H1 (cell line): ENCODE data around the gene DKKL1. TPM values are rescaled to one million over a fixed set of nuclear protein-coding genes. Genes with fewer than 3 reads are reported as not detected.

Source experiments
- CTCF ChIA-PET: fragments of 300-600 bp; sonication (Branson Sonifier 250); formaldehyde crosslinking; loops from one replicate; lab custom pipeline; 2021; ENCODE audit not compliant: partially characterized antibody; lab: Charles Lee
- POLR2A ChIA-PET: fragments of 300-600 bp; sonication (Branson Sonifier 250); formaldehyde crosslinking; loops from one replicate; lab custom pipeline; 2021; ENCODE audit warnings: inconsistent platforms; ENCODE audit not compliant: partially characterized antibody; lab: Charles Lee
- DNase-seq, 2 experiments: peaks; one replicate each; pipeline versions ENCODE4 v3.0.0 to v3.0.0-alpha.2; 2010 to 2022; ENCODE audit warnings: low spot score in 2 of 2, low read depth in 1 of 2, mixed read lengths in 1 of 2
- FAIRE-seq: peaks from 2 replicates; lab custom pipeline; 2011; peaks lifted over from hg19 to GRCh38; lab: Jason Lieb, UNC
- H2AFZ ChIP-seq: 2 replicates; pipeline ENCODE4 v1.8.1; 2012; ENCODE audit warnings: low read length, inconsistent platforms
- H2AK5ac ChIP-seq: 2 replicates; pipeline ENCODE4 v1.6.1; 2013; ENCODE audit warnings: low read depth, low read length
- H2BK120ac ChIP-seq: replicated peaks from 2 replicates; pipeline ENCODE3; 2013; ENCODE audit warnings: low read depth, low read length, inconsistent platforms
- H2BK12ac ChIP-seq: 2 replicates; pipeline ENCODE4 v1.6.1; 2013; ENCODE audit warnings: low read depth, low read length
- H2BK15ac ChIP-seq: 2 replicates; pipeline ENCODE4 v1.6.1; 2013; ENCODE audit warnings: low read length
- H2BK20ac ChIP-seq: 2 replicates; pipeline ENCODE4 v1.6.1; 2013; ENCODE audit warnings: low read length
- H2BK5ac ChIP-seq: 2 replicates; pipeline ENCODE4 v1.6.1; 2013; ENCODE audit warnings: low read depth, low read length
- H3K14ac ChIP-seq: 2 replicates; pipeline ENCODE4 v1.6.1; 2013; ENCODE audit warnings: inconsistent platforms; ENCODE audit not compliant: insufficient read length
- H3K18ac ChIP-seq: 2 replicates; pipeline ENCODE4 v1.6.1; 2013; ENCODE audit warnings: low read length; ENCODE audit errors: extremely low read depth
- H3K23ac ChIP-seq: 2 replicates; pipeline ENCODE4 v1.6.1; 2013; ENCODE audit warnings: inconsistent platforms; ENCODE audit not compliant: insufficient read length
- H3K23me2 ChIP-seq: 2 replicates; pipeline ENCODE4 v1.6.1; 2013; ENCODE audit warnings: low read depth, low read length
- H3K27ac ChIP-seq: 2 replicates; pipeline ENCODE4 v1.6.1; 2011; ENCODE audit warnings: low read depth, low read length, inconsistent platforms
- H3K27me3 ChIP-seq, 4 experiments: replicated peaks in 1 of 4; 1 replicate in 1 of 4; 2 replicates in 3 of 4; pipeline versions ENCODE4 v1.6.1 to v1.8.1; 2011 to 2013; ENCODE audit warnings: low read length in 3 of 4, mild to moderate bottlenecking in 3 of 4, inconsistent platforms in 2 of 4, mixed read lengths in 2 of 4, moderate library complexity in 1 of 4; ENCODE audit not compliant: control insufficient read depth in 3 of 4, insufficient read depth in 3 of 4; ENCODE audit errors: extremely low read depth in 1 of 4
- H3K36me3 ChIP-seq, 4 experiments: 2 replicates each; pipeline versions ENCODE4 v1.6.1 to v1.8.1; 2011 to 2013; ENCODE audit warnings: mild to moderate bottlenecking in 4 of 4, low read length in 3 of 4, moderate library complexity in 2 of 4, control low read depth in 1 of 4, inconsistent platforms in 1 of 4; ENCODE audit not compliant: insufficient read depth in 4 of 4, control insufficient read depth in 2 of 4
- H3K4ac ChIP-seq: replicated peaks from 2 replicates; pipeline ENCODE3; 2013; ENCODE audit warnings: low read length, low read depth, mixed read lengths, inconsistent platforms; ENCODE audit not compliant: insufficient read length
- H3K4me1 ChIP-seq, 4 experiments: replicated peaks in 1 of 4; 1 replicate in 1 of 4; 2 replicates in 3 of 4; pipeline versions ENCODE4 v1.6.1 to v1.8.1; 2011 to 2013; ENCODE audit warnings: low read length in 3 of 4, inconsistent platforms in 2 of 4, mixed read lengths in 1 of 4; ENCODE audit not compliant: insufficient read depth in 4 of 4, control insufficient read depth in 3 of 4
- H3K4me2 ChIP-seq, 2 experiments: 2 replicates each; pipeline versions ENCODE4 v1.6.1 to v1.8.1; 2011 to 2013; ENCODE audit warnings: low read depth in 2 of 2, low read length in 2 of 2, control low read depth in 1 of 2, inconsistent platforms in 1 of 2, mild to moderate bottlenecking in 1 of 2; ENCODE audit not compliant: insufficient read depth in 1 of 2
- H3K4me3 ChIP-seq, 4 experiments: fragments of 200-600, 300-600 bp in 1 of 4; sonication (generic), shearing (Covaris generic), sonication (Bioruptor Twin) in 1 of 4; 2 replicates each; pipeline versions ENCODE4 v1.5.1 to v1.8.1; 2011 to 2016; ENCODE audit warnings: low read length in 4 of 4, low read depth in 3 of 4, control low read depth in 2 of 4, inconsistent platforms in 2 of 4, mild to moderate bottlenecking in 2 of 4, mixed read lengths in 1 of 4, moderate library complexity in 1 of 4; ENCODE audit not compliant: insufficient read depth in 2 of 4; ENCODE audit errors: extremely low read depth in 1 of 4
- H3K56ac ChIP-seq: replicated peaks from 2 replicates; pipeline ENCODE3; 2013; ENCODE audit warnings: low read depth, mild to moderate bottlenecking, mixed read lengths, low read length, inconsistent platforms; ENCODE audit not compliant: insufficient read length
- H3K79me1 ChIP-seq: 2 replicates; pipeline ENCODE4 v1.6.1; 2013; ENCODE audit warnings: low read depth, low read length, control low read depth
- H3K79me2 ChIP-seq, 2 experiments: 2 replicates each; pipeline versions ENCODE4 v1.6.1 to v1.8.1; 2012 to 2013; ENCODE audit warnings: low read length in 2 of 2, mild to moderate bottlenecking in 2 of 2, inconsistent platforms in 1 of 2; ENCODE audit not compliant: insufficient read depth in 2 of 2, control insufficient read depth in 1 of 2
- H3K9ac ChIP-seq, 4 experiments: replicated peaks in 1 of 4; 1 replicate in 1 of 4; 2 replicates in 3 of 4; pipeline versions ENCODE4 v1.6.1 to v1.8.1; 2011 to 2013; ENCODE audit warnings: low read depth in 3 of 4, low read length in 3 of 4, control low read depth in 2 of 4, mild to moderate bottlenecking in 2 of 4, moderate library complexity in 2 of 4, inconsistent platforms in 1 of 4; ENCODE audit errors: extremely low read depth in 1 of 4
- H3K9me3 ChIP-seq, 2 experiments: 2 replicates each; pipeline versions ENCODE4 v1.6.1 to v1.8.1; 2012 to 2013; ENCODE audit warnings: mild to moderate bottlenecking in 2 of 2, moderate library complexity in 2 of 2, control low read depth in 1 of 2, inconsistent platforms in 1 of 2, low read depth in 1 of 2, low read length in 1 of 2, mixed read lengths in 1 of 2; ENCODE audit not compliant: insufficient read depth in 2 of 2
- H4K20me1 ChIP-seq, 2 experiments: replicated peaks in 1 of 2; 2 replicates each; pipeline versions ENCODE3 to v1.8.1; 2011 to 2013; ENCODE audit warnings: inconsistent platforms in 2 of 2, low read length in 2 of 2, mild to moderate bottlenecking in 1 of 2; ENCODE audit not compliant: insufficient read depth in 2 of 2, control insufficient read depth in 1 of 2
- H4K5ac ChIP-seq: 2 replicates; pipeline ENCODE4 v1.6.1; 2013; ENCODE audit warnings: low read length, low read depth, mixed read lengths, inconsistent platforms; ENCODE audit not compliant: insufficient read length
- H4K8ac ChIP-seq: 2 replicates; pipeline ENCODE4 v1.8.0; 2013; ENCODE audit warnings: mild to moderate bottlenecking, moderate library complexity, low read length, inconsistent platforms; ENCODE audit not compliant: insufficient read depth; ENCODE audit errors: extremely low read depth
- H4K91ac ChIP-seq: replicated peaks from 2 replicates; pipeline ENCODE3; 2013; ENCODE audit warnings: low read length, mixed read lengths, inconsistent platforms; ENCODE audit not compliant: insufficient read length
- BRCA1 ChIP-seq: IDR thresholded peaks from 2 replicates; pipeline ENCODE4 v1.6.1; 2012; ENCODE audit warnings: low read depth, low read length, improper control_type of control experiment
- CBX5 ChIP-seq: fragments of 300-800, 300-1000 bp; sonication (generic); IDR thresholded peaks from 2 replicates; pipeline ENCODE4 v1.7.1; 2016; ENCODE audit warnings: antibody characterized with exemption, low read length, low read depth
- CREB1 ChIP-seq: IDR thresholded peaks from 2 replicates; pipeline ENCODE4 v1.6.1; 2012; ENCODE audit warnings: inconsistent platforms
- E2F6 ChIP-seq: IDR thresholded peaks from 2 replicates; pipeline ENCODE4 v1.6.1; 2012; ENCODE audit warnings: inconsistent platforms
- EGR1 ChIP-seq: IDR thresholded peaks from 2 replicates; pipeline ENCODE4 v1.6.1; 2011; ENCODE audit warnings: low read depth, low read length, borderline replicate concordance
- MAX ChIP-seq: IDR thresholded peaks from 2 replicates; pipeline ENCODE4 v1.6.1; 2012; ENCODE audit warnings: inconsistent platforms
- POU5F1 ChIP-seq: IDR thresholded peaks from 2 replicates; pipeline ENCODE4 v1.6.1; 2011; ENCODE audit warnings: low read depth, mild to moderate bottlenecking, low read length, moderate library complexity
- SAP30 ChIP-seq: fragments of 300-600 bp; sonication (generic); IDR thresholded peaks from 2 replicates; pipeline ENCODE4 v1.7.1; 2012; ENCODE audit warnings: low read length, moderate library complexity, mild to moderate bottlenecking, inconsistent platforms; ENCODE audit not compliant: insufficient read depth, insufficient replicate concordance
- SIRT6 ChIP-seq: IDR thresholded peaks from one replicate; pipeline ENCODE4 v1.7.1; 2012; ENCODE audit warnings: low read length, inconsistent platforms
- SP2 ChIP-seq: IDR thresholded peaks from 2 replicates; pipeline ENCODE4 v1.6.1; 2012; ENCODE audit warnings: mild to moderate bottlenecking, low read length, inconsistent platforms
- WGBS, 2 experiments: shearing (Covaris generic) in 1 of 2; methylation state at CpG; one replicate each; pipeline versions ENCODE4 v1.1.6 to v1.1.7; 2013 to 2015; ENCODE audit warnings: low lambda C conversion rate in 2 of 2, mixed read lengths in 2 of 2, inconsistent platforms in 1 of 2, low coverage in 1 of 2, missing lambda C conversion rate in 1 of 2; ENCODE audit not compliant: insufficient replicate concordance in 2 of 2, insufficient coverage in 1 of 2, insufficient read length in 1 of 2; ENCODE audit errors: extremely low coverage in 1 of 2, missing lambda C conversion rate in 1 of 2; 5-methylcytosine and 5-hydroxymethylcytosine counted together
- polyA plus RNA-seq, 7 experiments: library from polyadenylated mRNA; depleted of rRNA in 3 of 7; stranded (reverse) in 5 of 7; unstranded in 2 of 7; fragments of >200 nt in 5 of 7; fragments of 200-250 nt in 2 of 7; gene quantifications; 1 replicate in 5 of 7; 2 replicates in 1 of 7; 4 replicates in 1 of 7; pipeline versions ENCODE4 v1.2.1 to v1.2.3, GENCODE V29; 2011 to 2013; ENCODE audit warnings: missing spikeins in 2 of 7, mixed read lengths in 2 of 7
- total RNA-seq: library from RNA; stranded (reverse); fragmentation: NEBNext Ultra II Directional; extraction: Animal tissue kit (Norgen Biotek cat#: 25700); gene quantifications from 2 replicates; pipeline ENCODE4 v1.2.1, GENCODE V29; 2021

Gene DKKL1
- total and polyA plus RNA-seq, 2 of the 8 experiments (the other 6 are each of a cell fraction or from before 2014, with no cell fraction given), result 2.6 to 6.8 TPM

- peaks cover under 1 to 24% (median 15%) of the 10 kb centered on the region in 4 experiments for H3K4me1 ChIP-seq
- no peak overlapping the region for H2BK120ac ChIP-seq
- no peaks in the 10 kb centered on the region for H3K79me1 ChIP-seq
- no peaks in the 10 kb centered on the region for H3K79me2 ChIP-seq
- peak overlapping the region; percentile 29; the same call in 1 of the 2 replicates for H2BK12ac ChIP-seq
- no peak overlapping the region for H3K9ac ChIP-seq
- H4K91ac ChIP-seq, result no peak overlapping the region
- no peak overlapping the region for H3K4me2 ChIP-seq
- H4K8ac ChIP-seq, result no peak overlapping the region
- H2AFZ ChIP-seq, result no peak overlapping the region
- no peak overlapping the region for H2AK5ac ChIP-seq
- H3K9me3 ChIP-seq, result no peaks in the 10 kb centered on the region
- 0 out of 2 replicates have a peak overlapping the region, but pooled peaks have one; percentile 7 for H2BK20ac ChIP-seq
- H3K4ac ChIP-seq, result no peak overlapping the region
- no peak overlapping the region for H4K5ac ChIP-seq
- H3K23me2 ChIP-seq, result no peaks in the 10 kb centered on the region
- no peak for DNase-seq
- peak overlapping the region; percentile 48; the same call in 1 of the 2 replicates for H3K18ac ChIP-seq
- no peak overlapping the region for H3K14ac ChIP-seq
- no peak overlapping the region for H3K27ac ChIP-seq
- H4K20me1 ChIP-seq, result no peaks in the 10 kb centered on the region
- no peaks in the 10 kb centered on the region for H3K27me3 ChIP-seq
- H3K36me3 ChIP-seq, result no peaks in the 10 kb centered on the region
- POLR2A ChIA-PET, result interaction anchor here (0.8 to 1.0 kb wide), 2 partner anchors 22 to 31 kb away, joined by 3 read pairs; no protein-coding TSS in a partner anchor
- TF ChIP-seq CBX5, result no peak
- TF ChIP-seq MAX, result no peak
- no peak for TF ChIP-seq BRCA1
- no peak for TF ChIP-seq E2F6
- no peak for TF ChIP-seq SIRT6
- no peak for TF ChIP-seq EGR1
- no peak for TF ChIP-seq SP2
- no peak for TF ChIP-seq CREB1
- TF ChIP-seq SAP30, result no peak
- no peak for TF ChIP-seq POU5F1
- H2BK15ac ChIP-seq, result no peak overlapping the region
- H2BK5ac ChIP-seq, result peak overlapping the region; percentile 73; the same call in 1 of the 2 replicates
- no peak for FAIRE-seq
- no peak overlapping the region for H3K23ac ChIP-seq
- no peak overlapping the region for H3K4me3 ChIP-seq
- no peak overlapping the region for H3K56ac ChIP-seq
- CTCF ChIA-PET, result interaction anchor here (1.0 to 10.4 kb wide), 3 partner anchors 16 to 26 kb away, joined by 3 to 291 read pairs (median 3); partner anchors contain the start of genes GFY and PTH2
- 78% methylated on average over 6 of the region's 6 CpGs; no CpG with 5 or more reads in 1 of the 2 experiments for WGBS, 2 experiments
These were observed 35.3 kb downstream of the DKKL1 start for GRCh38 chr19:49398931-49399330.
